Measurements from ENCODE around the gene JMJD8. TPM values are rescaled to one million over a fixed set of nuclear protein-coding genes. Genes with fewer than 3 reads are reported as not detected.

Gene JMJD8
- total and polyA plus RNA-seq, 2 experiments from 2014 or later, result 48.5 to 82.5 TPM

DNA sequence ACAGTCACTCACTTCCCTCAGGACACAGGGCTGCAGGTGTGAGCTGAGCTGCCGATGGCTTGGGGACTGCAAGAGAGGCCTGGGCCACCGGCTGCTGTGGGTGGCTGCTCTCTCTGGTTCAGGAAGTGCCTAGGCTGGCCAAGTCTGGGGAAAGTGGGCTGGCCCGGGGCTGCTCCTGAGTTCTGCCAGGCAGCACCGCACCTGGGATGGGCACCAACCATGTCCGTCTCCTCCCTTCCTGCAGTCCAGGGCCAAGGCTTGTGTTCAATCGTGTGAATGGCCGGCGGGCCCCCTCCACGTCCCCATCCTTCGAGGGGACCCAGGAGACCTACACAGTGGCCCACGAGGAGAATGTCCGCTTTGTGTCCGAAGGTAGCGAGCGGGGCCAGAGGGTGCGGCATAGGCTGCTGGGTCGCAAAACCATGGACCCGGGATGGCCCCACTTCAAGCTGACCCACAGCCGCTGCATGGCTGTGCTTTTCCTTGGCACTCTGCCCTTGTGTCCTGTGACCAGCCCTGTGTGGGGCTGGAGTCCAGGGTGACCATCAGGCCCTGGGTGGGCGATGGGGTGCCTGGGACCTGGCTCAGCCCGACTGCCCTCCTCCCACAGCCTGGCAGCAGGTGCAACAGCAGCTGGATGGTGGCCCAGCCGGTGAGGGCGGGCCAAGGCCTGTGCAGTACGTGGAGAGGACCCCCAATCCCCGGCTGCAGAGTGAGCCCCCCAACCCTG is 36.8 kb downstream of the JMJD8 start:
- no peaks in the 10 kb centered on the region for H3K9me2 ChIP-seq (ENCODE audit: insufficient read depth)
- H2AFZ ChIP-seq, result no peak overlapping the region
- H3K79me2 ChIP-seq (replicated peaks; ENCODE audit: insufficient read depth), result peaks cover 17% of the 10 kb centered on the region; the same call in 1 of the 2 replicates
- no peaks in the 10 kb centered on the region for H3K27me3 ChIP-seq (ENCODE audit: insufficient read depth)
- H3K36me3 ChIP-seq (ENCODE audit: insufficient read depth), result no peaks in the 10 kb centered on the region
- H3K27ac ChIP-seq (ENCODE audit: low read depth), result no peak overlapping the region
- H3F3A ChIP-seq (replicated peaks; ENCODE audit: low read depth), result peaks cover 9% of the 10 kb centered on the region; the same call in 1 of the 2 replicates
- Mint-ChIP-seq H3K9me3 (no peaks in the 10 kb centered on the region), H3K36me3 (ENCODE audit: low read depth) (no peaks in the 10 kb centered on the region), H3K4me1 (peaks cover 3% of the 10 kb centered on the region; the same call in 2 of the 3 replicates), H3K27me3 (ENCODE audit: insufficient read depth, low read depth, poor library complexity) (peaks cover 8% of the 10 kb centered on the region), H3K27ac (no peak overlapping the region), H3K4me3 (no peak overlapping the region)
- ATAC-seq (no peak), DNase-seq (ENCODE audit: low spot score) (no peak)
- no peak overlapping the region for H3K4me2 ChIP-seq
- TF ChIP-seq, protein P1, sequence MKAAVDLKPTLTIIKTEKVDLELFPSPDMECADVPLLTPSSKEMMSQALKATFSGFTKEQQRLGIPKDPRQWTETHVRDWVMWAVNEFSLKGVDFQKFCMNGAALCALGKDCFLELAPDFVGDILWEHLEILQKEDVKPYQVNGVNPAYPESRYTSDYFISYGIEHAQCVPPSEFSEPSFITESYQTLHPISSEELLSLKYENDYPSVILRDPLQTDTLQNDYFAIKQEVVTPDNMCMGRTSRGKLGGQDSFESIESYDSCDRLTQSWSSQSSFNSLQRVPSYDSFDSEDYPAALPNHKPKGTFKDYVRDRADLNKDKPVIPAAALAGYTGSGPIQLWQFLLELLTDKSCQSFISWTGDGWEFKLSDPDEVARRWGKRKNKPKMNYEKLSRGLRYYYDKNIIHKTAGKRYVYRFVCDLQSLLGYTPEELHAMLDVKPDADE (IDR thresholded peaks at IDR 0.05), result no peak
- TF ChIP-seq CREB1 (CRISPR knock-in tag; IDR thresholded peaks at IDR 0.05; ENCODE audit: low read depth) (no peak), ZNF114 (CRISPR knock-in tag; IDR thresholded peaks at IDR 0.05) (no peak), ZNF331 (CRISPR knock-in tag; IDR thresholded peaks at IDR 0.05; ENCODE audit: low read depth) (no peak)
- H3K4me1 ChIP-seq (ENCODE audit: insufficient read depth), result peaks cover 5% of the 10 kb centered on the region; the same call in 1 of the 2 replicates
- H3K4me3 ChIP-seq, result no peak overlapping the region
- no peaks in the 10 kb centered on the region; the same call in 1 of the 2 replicates for H4K20me1 ChIP-seq (replicated peaks; ENCODE audit: insufficient read depth)

DNA sequence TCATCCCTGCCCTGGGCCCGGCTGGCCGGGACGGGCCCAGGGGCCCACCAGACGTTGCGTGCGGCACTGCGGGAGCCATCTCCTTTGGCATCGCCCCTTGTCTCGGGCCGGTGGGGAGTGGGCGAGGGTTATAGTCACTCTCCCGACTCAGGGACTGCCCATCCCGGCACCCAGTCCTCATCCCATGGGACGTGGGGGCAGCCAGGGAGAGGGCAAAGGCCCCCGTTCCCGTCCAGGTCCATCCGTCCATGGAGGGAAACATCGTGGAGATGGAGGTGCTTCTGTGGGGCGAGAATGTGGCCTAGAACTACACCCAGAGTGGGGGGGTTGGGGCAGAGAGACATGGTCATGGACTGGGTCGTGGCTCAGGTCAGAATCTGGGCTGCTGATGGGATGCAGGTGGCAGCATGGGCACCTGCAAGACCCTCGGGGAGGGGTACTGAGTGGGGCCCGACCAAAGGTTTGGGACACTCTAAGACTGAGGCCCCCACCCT is 37.4 kb downstream of the JMJD8 start:
- H3K4me3 Mint-ChIP-seq, result no peak overlapping the region
- no peaks in the 10 kb centered on the region for H3K36me3 Mint-ChIP-seq (ENCODE audit: low read depth)
- peaks cover 9% of the 10 kb centered on the region; the same call in 1 of the 2 replicates for H3F3A ChIP-seq (replicated peaks; ENCODE audit: low read depth)
- peaks cover 5% of the 10 kb centered on the region; the same call in 1 of the 2 replicates for H3K4me1 ChIP-seq (ENCODE audit: insufficient read depth)
- H3K9me3 Mint-ChIP-seq, result no peaks in the 10 kb centered on the region
- DNase-seq (ENCODE audit: low spot score) (no peak), ATAC-seq (no peak)
- H3K9me2 ChIP-seq (ENCODE audit: insufficient read depth), result no peaks in the 10 kb centered on the region
- peaks cover 8% of the 10 kb centered on the region for H3K27me3 Mint-ChIP-seq (ENCODE audit: insufficient read depth, low read depth, poor library complexity)
- H2AFZ ChIP-seq, result no peak overlapping the region
- H3K27ac Mint-ChIP-seq, result no peak overlapping the region
- H3K79me2 ChIP-seq (replicated peaks; ENCODE audit: insufficient read depth), result peaks cover 17% of the 10 kb centered on the region; the same call in 1 of the 2 replicates
- H3K4me2 ChIP-seq, result no peak overlapping the region
- no peak overlapping the region for H3K27ac ChIP-seq (ENCODE audit: low read depth)
- no peak overlapping the region for H3K4me3 ChIP-seq
- no peaks in the 10 kb centered on the region for H3K27me3 ChIP-seq (ENCODE audit: insufficient read depth)
- no peaks in the 10 kb centered on the region; the same call in 1 of the 2 replicates for H4K20me1 ChIP-seq (replicated peaks; ENCODE audit: insufficient read depth)
- peaks cover 3% of the 10 kb centered on the region; the same call in 2 of the 3 replicates for H3K4me1 Mint-ChIP-seq
- no peaks in the 10 kb centered on the region for H3K36me3 ChIP-seq (ENCODE audit: insufficient read depth)
- TF ChIP-seq, protein P2, sequence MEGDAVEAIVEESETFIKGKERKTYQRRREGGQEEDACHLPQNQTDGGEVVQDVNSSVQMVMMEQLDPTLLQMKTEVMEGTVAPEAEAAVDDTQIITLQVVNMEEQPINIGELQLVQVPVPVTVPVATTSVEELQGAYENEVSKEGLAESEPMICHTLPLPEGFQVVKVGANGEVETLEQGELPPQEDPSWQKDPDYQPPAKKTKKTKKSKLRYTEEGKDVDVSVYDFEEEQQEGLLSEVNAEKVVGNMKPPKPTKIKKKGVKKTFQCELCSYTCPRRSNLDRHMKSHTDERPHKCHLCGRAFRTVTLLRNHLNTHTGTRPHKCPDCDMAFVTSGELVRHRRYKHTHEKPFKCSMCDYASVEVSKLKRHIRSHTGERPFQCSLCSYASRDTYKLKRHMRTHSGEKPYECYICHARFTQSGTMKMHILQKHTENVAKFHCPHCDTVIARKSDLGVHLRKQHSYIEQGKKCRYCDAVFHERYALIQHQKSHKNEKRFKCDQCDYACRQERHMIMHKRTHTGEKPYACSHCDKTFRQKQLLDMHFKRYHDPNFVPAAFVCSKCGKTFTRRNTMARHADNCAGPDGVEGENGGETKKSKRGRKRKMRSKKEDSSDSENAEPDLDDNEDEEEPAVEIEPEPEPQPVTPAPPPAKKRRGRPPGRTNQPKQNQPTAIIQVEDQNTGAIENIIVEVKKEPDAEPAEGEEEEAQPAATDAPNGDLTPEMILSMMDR (conservative IDR thresholded peaks at IDR 0.05; ENCODE audit: low read depth in 2 of 2), result no peak
- TF ChIP-seq ZNF331 (CRISPR knock-in tag; IDR thresholded peaks at IDR 0.05; ENCODE audit: low read depth), result no peak
- no peak for TF ChIP-seq ZNF114 (CRISPR knock-in tag; IDR thresholded peaks at IDR 0.05)
- TF ChIP-seq, protein P3, sequence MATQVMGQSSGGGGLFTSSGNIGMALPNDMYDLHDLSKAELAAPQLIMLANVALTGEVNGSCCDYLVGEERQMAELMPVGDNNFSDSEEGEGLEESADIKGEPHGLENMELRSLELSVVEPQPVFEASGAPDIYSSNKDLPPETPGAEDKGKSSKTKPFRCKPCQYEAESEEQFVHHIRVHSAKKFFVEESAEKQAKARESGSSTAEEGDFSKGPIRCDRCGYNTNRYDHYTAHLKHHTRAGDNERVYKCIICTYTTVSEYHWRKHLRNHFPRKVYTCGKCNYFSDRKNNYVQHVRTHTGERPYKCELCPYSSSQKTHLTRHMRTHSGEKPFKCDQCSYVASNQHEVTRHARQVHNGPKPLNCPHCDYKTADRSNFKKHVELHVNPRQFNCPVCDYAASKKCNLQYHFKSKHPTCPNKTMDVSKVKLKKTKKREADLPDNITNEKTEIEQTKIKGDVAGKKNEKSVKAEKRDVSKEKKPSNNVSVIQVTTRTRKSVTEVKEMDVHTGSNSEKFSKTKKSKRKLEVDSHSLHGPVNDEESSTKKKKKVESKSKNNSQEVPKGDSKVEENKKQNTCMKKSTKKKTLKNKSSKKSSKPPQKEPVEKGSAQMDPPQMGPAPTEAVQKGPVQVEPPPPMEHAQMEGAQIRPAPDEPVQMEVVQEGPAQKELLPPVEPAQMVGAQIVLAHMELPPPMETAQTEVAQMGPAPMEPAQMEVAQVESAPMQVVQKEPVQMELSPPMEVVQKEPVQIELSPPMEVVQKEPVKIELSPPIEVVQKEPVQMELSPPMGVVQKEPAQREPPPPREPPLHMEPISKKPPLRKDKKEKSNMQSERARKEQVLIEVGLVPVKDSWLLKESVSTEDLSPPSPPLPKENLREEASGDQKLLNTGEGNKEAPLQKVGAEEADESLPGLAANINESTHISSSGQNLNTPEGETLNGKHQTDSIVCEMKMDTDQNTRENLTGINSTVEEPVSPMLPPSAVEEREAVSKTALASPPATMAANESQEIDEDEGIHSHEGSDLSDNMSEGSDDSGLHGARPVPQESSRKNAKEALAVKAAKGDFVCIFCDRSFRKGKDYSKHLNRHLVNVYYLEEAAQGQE (IDR thresholded peaks at IDR 0.05; ENCODE audit: unreplicated experiment), result no peak
- no peak for TF ChIP-seq CREB1 (CRISPR knock-in tag; IDR thresholded peaks at IDR 0.05; ENCODE audit: low read depth)
- TF ChIP-seq NANOG (IDR thresholded peaks at IDR 0.05; ENCODE audit: borderline replicate concordance), result no peak
- no peak for TF ChIP-seq EZH2 (IDR thresholded peaks at IDR 0.05; ENCODE audit: low read depth, unreplicated experiment)
- no peak for TF ChIP-seq JUNB (IDR thresholded peaks at IDR 0.05; ENCODE audit: unreplicated experiment)
